Brain microvascular endothelial cell (primary cell): ENCODE data around the gene ACACB.
"Not testable (repeated sequence)": the region's sequence is repeated elsewhere in the genome, so short reads cannot be mapped to it uniquely, and the experiment has no call there.

Source experiments
- DNase-seq: peaks from one replicate; pipeline ENCODE4 v3.0.0-alpha.2; 2020
- H3K27ac ChIP-seq: fragments of 250-450 bp; sonication (Bioruptor Pico); 2 replicates; pipeline ENCODE4 v1.5.1; 2020; ENCODE audit warnings: mild to moderate bottlenecking, moderate library complexity
- H3K27me3 ChIP-seq: fragments of 250-450 bp; sonication (Bioruptor Pico); replicated peaks from 2 replicates; pipeline ENCODE4 v1.5.1; 2020; ENCODE audit warnings: mild to moderate bottlenecking
- H3K36me3 ChIP-seq: fragments of 250-450 bp; sonication (Bioruptor Pico); replicated peaks from 2 replicates; pipeline ENCODE4 v1.5.1; 2020; ENCODE audit warnings: mild to moderate bottlenecking
- H3K4me3 ChIP-seq: 2 replicates; pipeline ENCODE4 v1.5.1; 2011; ENCODE audit warnings: low read depth, mild to moderate bottlenecking, control low read depth, low read length, moderate library complexity
- CTCF ChIP-seq: IDR thresholded peaks from 2 replicates; pipeline ENCODE4 v1.5.1; 2011; ENCODE audit warnings: low read depth, mild to moderate bottlenecking, moderate library complexity, low read length, control low read depth, inconsistent platforms; ENCODE audit errors: missing control alignments
- in situ Hi-C: cut with HindIII; loops from 2 replicates; pipeline ENCODE4 v1.10.0; 2017; ENCODE audit warnings: low sequenced_read_pairs, low pct_ligation_motif_present

ACACB gene

GRCh38 chr12:109137055-109137454 lies 20.7 kb downstream of the ACACB start:
- in situ Hi-C loops, result no loop called here
- no peaks in the 10 kb centered on the region for H3K36me3 ChIP-seq
- H3K27me3 ChIP-seq, result no peaks in the 10 kb centered on the region
- TF ChIP-seq CTCF, result no peak
- H3K27ac ChIP-seq, result no peak overlapping the region
- no peak for DNase-seq
- no peak overlapping the region for H3K4me3 ChIP-seq

GRCh38 chr12:109139360-109139759 lies 23.0 kb downstream of the ACACB start:
- TF ChIP-seq CTCF, result no peak
- Histone ChIP-seq H3K27me3 (no peaks in the 10 kb centered on the region), H3K27ac (no peak overlapping the region), H3K4me3 (no peak overlapping the region), H3K36me3 (no peaks in the 10 kb centered on the region)
- in situ Hi-C loops, result no loop called here
- no peak for DNase-seq

- Histone ChIP-seq H3K27me3 (no peaks in the 10 kb centered on the region), H3K27ac (no peak overlapping the region), H3K4me3 (no peak overlapping the region), H3K36me3 (no peaks in the 10 kb centered on the region)
- in situ Hi-C loops, result no loop called here
- no peak for DNase-seq
- no peak for TF ChIP-seq CTCF
Measured at GRCh38 chr12:109139791-109140190, 23.4 kb downstream of the ACACB start.

- in situ Hi-C loops, result no loop called here
- no peak overlapping the region for H3K4me3 ChIP-seq
Measured at GRCh38 chr12:109140560-109140959, 24.2 kb downstream of the ACACB start.

GRCh38 chr12:109144224-109144623 lies 27.8 kb downstream of the ACACB start:
- no peaks in the 10 kb centered on the region for H3K36me3 ChIP-seq
- in situ Hi-C loops, result no loop called here
- no peak for DNase-seq
- no peak overlapping the region for H3K27ac ChIP-seq
- H3K27me3 ChIP-seq, result no peaks in the 10 kb centered on the region
- H3K4me3 ChIP-seq, result no peak overlapping the region
- TF ChIP-seq CTCF, result no peak

More at GRCh38 chr12:109140560-109140959, 24.2 kb downstream of the ACACB start:
- Histone ChIP-seq H3K27me3 (no peaks in the 10 kb centered on the region), H3K36me3 (no peaks in the 10 kb centered on the region), H3K27ac (no peak overlapping the region)
- DNase-seq, result no peak
- no peak for TF ChIP-seq CTCF

GRCh38 chr12:109147126-109147525 lies 30.7 kb downstream of the ACACB start:
- H3K27me3 ChIP-seq, H3K36me3 ChIP-seq, DNase-seq, H3K4me3 ChIP-seq, H3K27ac ChIP-seq, in situ Hi-C loops: not testable (repeated sequence)
